HepG2 (cell line): ENCODE measurements around the gene GRAMD1A. TPM values are rescaled to one million over a fixed set of nuclear protein-coding genes. Genes with fewer than 3 reads are reported as not detected.

Experiments
- ATF7 ChIP-seq, 2 experiments: fragments of 450-650 bp in 1 of 2; sonication (generic) in 1 of 2; formaldehyde crosslinking in 1 of 2; IDR thresholded peaks; 2 replicates each; pipeline versions ENCODE4 v1.4.0 to v1.6.1; 2016 to 2020; ENCODE audit warnings: antibody characterized with exemption in 1 of 2, mild to moderate bottlenecking in 1 of 2, missing genetic modification reagents in 1 of 2
- CAMTA2 ChIP-seq: sonication (generic); formaldehyde crosslinking; IDR thresholded peaks from 2 replicates; pipeline ENCODE4 v1.4.0; 2020; ENCODE audit warnings: mild to moderate bottlenecking, missing genetic modification reagents, borderline replicate concordance
- FOXK2 ChIP-seq: fragments of 450-650 bp; IDR thresholded peaks from 2 replicates; pipeline ENCODE4 v1.6.1; 2016
- HOXA5 ChIP-seq: sonication (generic); formaldehyde crosslinking; IDR thresholded peaks from 2 replicates; pipeline ENCODE4 v1.4.0; 2020; ENCODE audit warnings: missing genetic modification reagents
- KLF6 ChIP-seq: IDR thresholded peaks from 2 replicates; pipeline ENCODE4 v1.8.0; 2016; ENCODE audit warnings: missing biosample characterization, missing genetic modification reagents
- MEIS2 ChIP-seq: sonication (generic); formaldehyde crosslinking; IDR thresholded peaks from 2 replicates; pipeline ENCODE4 v1.9.0; 2021; ENCODE audit warnings: mild to moderate bottlenecking, missing genetic modification reagents
- MZF1 ChIP-seq: sonication (generic); formaldehyde crosslinking; IDR thresholded peaks from 2 replicates; pipeline ENCODE4 v1.8.1; 2023; ENCODE audit warnings: mild to moderate bottlenecking, missing genetic modification reagents, borderline replicate concordance
- NFIC ChIP-seq: IDR thresholded peaks from 2 replicates; pipeline ENCODE4 v1.6.1; 2012; ENCODE audit warnings: mild to moderate bottlenecking, low read length, inconsistent platforms
- PCBP2 ChIP-seq: fragments of 200-400 bp; formaldehyde crosslinking; optimal IDR thresholded peaks from 2 replicates; pipeline ENCODE3; 2018; ENCODE audit warnings: low read length, low read depth; ENCODE audit not compliant: poor library complexity, severe bottlenecking
- RNF2 ChIP-seq: fragments of 450-650 bp; conservative IDR thresholded peaks from 2 replicates; pipeline ENCODE4 v1.6.1; 2016; ENCODE audit warnings: low read depth
- SP140L ChIP-seq: sonication (generic); formaldehyde crosslinking; IDR thresholded peaks from 2 replicates; pipeline ENCODE4 v1.4.0; 2020; ENCODE audit warnings: missing genetic modification reagents, borderline replicate concordance
- SSRP1 ChIP-seq: IDR thresholded peaks from 2 replicates; pipeline ENCODE4 v1.6.1; 2016; ENCODE audit warnings: control low read depth
- TCF7L2 ChIP-seq: IDR thresholded peaks from 2 replicates; pipeline ENCODE4 v1.6.1; 2011; ENCODE audit warnings: mild to moderate bottlenecking, low read depth, low read length, moderate library complexity
- TSC22D2 ChIP-seq: sonication (generic); formaldehyde crosslinking; IDR thresholded peaks from 2 replicates; pipeline ENCODE4 v1.5.1; 2020; ENCODE audit warnings: missing genetic modification reagents, mild to moderate bottlenecking, borderline replicate concordance
- ZIK1 ChIP-seq: sonication (generic); formaldehyde crosslinking; IDR thresholded peaks from 2 replicates; pipeline ENCODE4 v1.5.0; 2020; ENCODE audit warnings: mild to moderate bottlenecking, low read depth, missing genetic modification reagents, borderline replicate concordance
- ZNF317 ChIP-seq: sonication (generic); formaldehyde crosslinking; IDR thresholded peaks from 2 replicates; pipeline ENCODE4 v1.5.0; 2020; ENCODE audit warnings: mild to moderate bottlenecking, missing genetic modification reagents
- ZNF550 ChIP-seq: sonication (generic); formaldehyde crosslinking; IDR thresholded peaks from 2 replicates; pipeline ENCODE4 v1.4.0; 2020; ENCODE audit warnings: mild to moderate bottlenecking, missing genetic modification reagents, borderline replicate concordance
- ZNF562 ChIP-seq: sonication (generic); formaldehyde crosslinking; IDR thresholded peaks from 2 replicates; pipeline ENCODE4 v1.8.0; 2022; ENCODE audit warnings: missing genetic modification reagents, borderline replicate concordance
- ZNF577 ChIP-seq: sonication (generic); formaldehyde crosslinking; IDR thresholded peaks from 2 replicates; pipeline ENCODE4 v1.4.0; 2020; ENCODE audit warnings: mild to moderate bottlenecking, low read depth, missing genetic modification reagents, borderline replicate concordance
- ZNF878 ChIP-seq: sonication (generic); formaldehyde crosslinking; IDR thresholded peaks from 2 replicates; pipeline ENCODE4 v1.8.1; 2023; ENCODE audit warnings: mild to moderate bottlenecking, missing genetic modification reagents, moderate library complexity
- ZSCAN12 ChIP-seq: sonication (generic); formaldehyde crosslinking; IDR thresholded peaks from 2 replicates; pipeline ENCODE4 v1.9.0; 2021; ENCODE audit warnings: mild to moderate bottlenecking, missing genetic modification reagents
- polyA plus RNA-seq, 8 experiments: library from polyadenylated mRNA; depleted of rRNA in 3 of 8; stranded (reverse) in 7 of 8; unstranded in 1 of 8; fragments of >200 nt; fragmentation: Illumina TruSeq in 4 of 8; extraction: Trizol in 4 of 8; gene quantifications; 2 replicates each; pipeline versions ENCODE4 v1.2.1 to v1.2.3, GENCODE V29; 2011 to 2016; ENCODE audit warnings: low read depth in 4 of 8, missing spikeins in 1 of 8, mixed read lengths in 1 of 8; ENCODE audit not compliant: insufficient read depth in 1 of 8
- total RNA-seq, 5 experiments: library from RNA; depleted of rRNA; stranded (reverse); fragments of >200 nt; fragmentation: Illumina TruSeq; extraction: Trizol; gene quantifications; 2 replicates each; pipeline ENCODE4 v1.2.3, GENCODE V29; 2016; ENCODE audit warnings: low read depth in 1 of 5
- TF ChIP-seq, protein P1 (sequence below): sonication (generic); formaldehyde crosslinking; IDR thresholded peaks from 2 replicates; pipeline ENCODE4 v1.4.0; 2020; ENCODE audit warnings: missing genetic modification reagents
- TF ChIP-seq, protein P2 (sequence below): sonication (generic); formaldehyde crosslinking; IDR thresholded peaks from 2 replicates; pipeline ENCODE4 v1.4.0; 2020; ENCODE audit warnings: mild to moderate bottlenecking, missing genetic modification reagents
- TF ChIP-seq, protein P3 (sequence below): sonication (generic); formaldehyde crosslinking; IDR thresholded peaks from 2 replicates; pipeline ENCODE4 v1.4.0; 2020; ENCODE audit warnings: missing genetic modification reagents; ENCODE audit errors: not compliant biosample characterization
- TF ChIP-seq, protein P4 (sequence below): sonication (generic); formaldehyde crosslinking; IDR thresholded peaks from 2 replicates; pipeline ENCODE4 v1.5.0; 2020; ENCODE audit warnings: missing genetic modification reagents

The GRAMD1A gene
- total and polyA plus RNA-seq, 2 of the 13 experiments (the other 11 are each of a cell fraction or from before 2014, with no cell fraction given), result 14.7 to 181 TPM

DNA sequence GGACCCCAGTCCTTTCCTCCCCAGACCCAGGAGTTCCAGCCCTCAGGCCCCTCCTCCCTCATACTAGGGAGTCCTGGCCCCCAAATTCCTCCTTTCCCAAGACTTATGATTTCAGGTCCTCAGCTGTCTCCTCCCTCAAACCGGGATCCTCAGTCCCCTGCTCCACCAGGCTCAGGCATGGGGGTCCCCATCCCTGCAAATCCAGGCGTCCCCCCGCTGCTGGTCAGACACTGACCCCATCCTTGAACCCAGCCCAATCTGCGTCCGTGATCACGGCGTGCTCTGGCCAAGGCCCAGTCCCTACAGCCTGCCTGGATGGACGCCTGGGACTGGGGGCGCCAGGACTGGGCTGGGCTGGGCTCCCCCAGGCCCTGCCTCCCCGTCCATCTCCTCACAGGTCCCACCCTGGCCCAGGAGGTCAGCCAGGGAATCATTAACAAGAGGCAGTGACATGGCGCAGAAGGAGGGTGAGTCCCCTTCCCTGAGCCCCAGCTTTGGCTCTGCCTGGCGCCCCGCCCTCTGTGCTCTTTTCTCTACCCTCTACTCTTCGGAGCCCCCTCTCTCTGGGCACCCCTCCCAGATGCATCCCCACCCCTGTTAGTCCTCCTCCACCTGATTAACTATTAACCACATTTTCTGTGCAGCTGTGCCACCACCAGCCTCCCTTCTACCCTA is 42.1 kb downstream of the GRAMD1A start (continued):
- TF ChIP-seq SP140L (CRISPR knock-in tag) (no peak), MEIS2 (CRISPR knock-in tag) (peak; percentile 67; the same call in 1 of the 2 replicates), ATF7 (IDR thresholded peaks at IDR 0.05) (no peak), ATF7 (CRISPR knock-in tag; IDR thresholded peaks at IDR 0.05) (no peak), ZNF550 (CRISPR knock-in tag) (no peak), ZIK1 (CRISPR knock-in tag) (no peak), HOXA5 (CRISPR knock-in tag) (no peak), CAMTA2 (CRISPR knock-in tag) (no peak), ZNF878 (CRISPR knock-in tag) (no peak; the same call in 1 of the 2 replicates), NFIC (no peak), FOXK2 (no peak), ZNF577 (CRISPR knock-in tag) (no peak), PCBP2 (no peak), KLF6 (CRISPR knock-in tag) (peak; percentile 46), MZF1 (CRISPR knock-in tag) (no peak), SSRP1 (CRISPR knock-in tag) (no peak), TCF7L2 (no peak), ZNF562 (CRISPR knock-in tag) (no peak), TSC22D2 (no peak), ZSCAN12 (CRISPR knock-in tag) (0 out of 2 replicates have a peak, but pooled peaks have one; percentile 24), RNF2 (no peak), ZNF317 (CRISPR knock-in tag) (no peak)
- TF ChIP-seq, protein P1, sequence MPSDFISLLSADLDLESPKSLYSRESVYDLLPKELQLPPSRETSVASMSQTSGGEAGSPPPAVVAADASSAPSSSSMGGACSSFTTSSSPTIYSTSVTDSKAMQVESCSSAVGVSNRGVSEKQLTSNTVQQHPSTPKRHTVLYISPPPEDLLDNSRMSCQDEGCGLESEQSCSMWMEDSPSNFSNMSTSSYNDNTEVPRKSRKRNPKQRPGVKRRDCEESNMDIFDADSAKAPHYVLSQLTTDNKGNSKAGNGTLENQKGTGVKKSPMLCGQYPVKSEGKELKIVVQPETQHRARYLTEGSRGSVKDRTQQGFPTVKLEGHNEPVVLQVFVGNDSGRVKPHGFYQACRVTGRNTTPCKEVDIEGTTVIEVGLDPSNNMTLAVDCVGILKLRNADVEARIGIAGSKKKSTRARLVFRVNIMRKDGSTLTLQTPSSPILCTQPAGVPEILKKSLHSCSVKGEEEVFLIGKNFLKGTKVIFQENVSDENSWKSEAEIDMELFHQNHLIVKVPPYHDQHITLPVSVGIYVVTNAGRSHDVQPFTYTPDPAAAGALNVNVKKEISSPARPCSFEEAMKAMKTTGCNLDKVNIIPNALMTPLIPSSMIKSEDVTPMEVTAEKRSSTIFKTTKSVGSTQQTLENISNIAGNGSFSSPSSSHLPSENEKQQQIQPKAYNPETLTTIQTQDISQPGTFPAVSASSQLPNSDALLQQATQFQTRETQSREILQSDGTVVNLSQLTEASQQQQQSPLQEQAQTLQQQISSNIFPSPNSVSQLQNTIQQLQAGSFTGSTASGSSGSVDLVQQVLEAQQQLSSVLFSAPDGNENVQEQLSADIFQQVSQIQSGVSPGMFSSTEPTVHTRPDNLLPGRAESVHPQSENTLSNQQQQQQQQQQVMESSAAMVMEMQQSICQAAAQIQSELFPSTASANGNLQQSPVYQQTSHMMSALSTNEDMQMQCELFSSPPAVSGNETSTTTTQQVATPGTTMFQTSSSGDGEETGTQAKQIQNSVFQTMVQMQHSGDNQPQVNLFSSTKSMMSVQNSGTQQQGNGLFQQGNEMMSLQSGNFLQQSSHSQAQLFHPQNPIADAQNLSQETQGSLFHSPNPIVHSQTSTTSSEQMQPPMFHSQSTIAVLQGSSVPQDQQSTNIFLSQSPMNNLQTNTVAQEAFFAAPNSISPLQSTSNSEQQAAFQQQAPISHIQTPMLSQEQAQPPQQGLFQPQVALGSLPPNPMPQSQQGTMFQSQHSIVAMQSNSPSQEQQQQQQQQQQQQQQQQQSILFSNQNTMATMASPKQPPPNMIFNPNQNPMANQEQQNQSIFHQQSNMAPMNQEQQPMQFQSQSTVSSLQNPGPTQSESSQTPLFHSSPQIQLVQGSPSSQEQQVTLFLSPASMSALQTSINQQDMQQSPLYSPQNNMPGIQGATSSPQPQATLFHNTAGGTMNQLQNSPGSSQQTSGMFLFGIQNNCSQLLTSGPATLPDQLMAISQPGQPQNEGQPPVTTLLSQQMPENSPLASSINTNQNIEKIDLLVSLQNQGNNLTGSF, result no peak
- TF ChIP-seq, protein P2, sequence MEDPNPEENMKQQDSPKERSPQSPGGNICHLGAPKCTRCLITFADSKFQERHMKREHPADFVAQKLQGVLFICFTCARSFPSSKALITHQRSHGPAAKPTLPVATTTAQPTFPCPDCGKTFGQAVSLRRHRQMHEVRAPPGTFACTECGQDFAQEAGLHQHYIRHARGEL (CRISPR knock-in tag), result no peak
- TF ChIP-seq, protein P3, sequence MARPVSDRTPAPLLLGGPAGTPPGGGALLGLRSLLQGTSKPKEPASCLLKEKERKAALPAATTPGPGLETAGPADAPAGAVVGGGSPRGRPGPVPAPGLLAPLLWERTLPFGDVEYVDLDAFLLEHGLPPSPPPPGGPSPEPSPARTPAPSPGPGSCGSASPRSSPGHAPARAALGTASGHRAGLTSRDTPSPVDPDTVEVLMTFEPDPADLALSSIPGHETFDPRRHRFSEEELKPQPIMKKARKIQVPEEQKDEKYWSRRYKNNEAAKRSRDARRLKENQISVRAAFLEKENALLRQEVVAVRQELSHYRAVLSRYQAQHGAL (CRISPR knock-in tag), result no peak
- TF ChIP-seq, protein P4, sequence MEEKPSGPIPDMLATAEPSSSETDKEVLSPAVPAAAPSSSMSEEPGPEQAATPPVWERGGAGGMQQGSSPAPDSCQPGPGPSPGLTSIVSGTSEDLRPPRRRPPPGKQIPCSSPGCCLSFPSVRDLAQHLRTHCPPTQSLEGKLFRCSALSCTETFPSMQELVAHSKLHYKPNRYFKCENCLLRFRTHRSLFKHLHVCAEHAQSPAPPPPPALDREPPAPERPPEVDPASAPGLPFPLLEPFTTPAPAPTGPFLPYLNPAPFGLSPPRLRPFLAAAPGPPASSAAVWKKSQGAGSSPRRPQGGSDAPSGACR (CRISPR knock-in tag), result peak; percentile 88
